GM23248 (cell line): Measurements from ENCODE around the gene RDH11. TPM values are rescaled to one million over a fixed set of nuclear protein-coding genes. Genes with fewer than 3 reads are reported as not detected.

ENCODE experiments used
- DNase-seq: peaks from one replicate; pipeline ENCODE4 v3.0.0-alpha.2; 2015
- H2AFZ ChIP-seq: fragments of 200-600 bp; sonication (generic); 2 replicates; pipeline ENCODE4 v1.6.1; 2016; ENCODE audit warnings: antibody characterized with exemption
- H3F3A ChIP-seq: fragments of 200-600 bp; sonication (generic); 2 replicates; pipeline ENCODE4 v1.6.1; 2016; ENCODE audit warnings: mild to moderate bottlenecking, antibody characterized with exemption, mixed run types; ENCODE audit not compliant: insufficient read depth
- H3K27ac ChIP-seq: fragments of 200-600 bp; sonication (generic); 2 replicates; pipeline ENCODE4 v1.5.1; 2016; ENCODE audit warnings: mild to moderate bottlenecking
- H3K27me3 ChIP-seq: fragments of 200-600 bp; sonication (generic); replicated peaks from 2 replicates; pipeline ENCODE4 v1.6.1; 2016; ENCODE audit warnings: mild to moderate bottlenecking; ENCODE audit not compliant: insufficient read depth
- H3K36me3 ChIP-seq: fragments of 200-600 bp; sonication (generic); 2 replicates; pipeline ENCODE4 v1.6.1; 2016; ENCODE audit warnings: low read depth, mild to moderate bottlenecking
- H3K4me1 ChIP-seq: fragments of 200-600 bp; sonication (generic); 2 replicates; pipeline ENCODE4 v1.6.1; 2016; ENCODE audit warnings: mild to moderate bottlenecking; ENCODE audit not compliant: insufficient read depth
- H3K4me2 ChIP-seq: fragments of 200-600 bp; sonication (generic); one replicate; pipeline ENCODE4 v1.6.1; 2016; ENCODE audit warnings: mild to moderate bottlenecking; ENCODE audit not compliant: unreplicated experiment
- H3K4me3 ChIP-seq: fragments of 200-600 bp; sonication (generic); 2 replicates; pipeline ENCODE4 v1.5.1; 2016; ENCODE audit warnings: mild to moderate bottlenecking
- H3K79me2 ChIP-seq: fragments of 200-600 bp; sonication (generic); 2 replicates; pipeline ENCODE4 v1.6.1; 2016; ENCODE audit warnings: mild to moderate bottlenecking; ENCODE audit not compliant: insufficient read depth
- H3K9ac ChIP-seq: fragments of 200-600 bp; sonication (generic); 2 replicates; pipeline ENCODE4 v1.6.1; 2016; ENCODE audit warnings: mild to moderate bottlenecking
- H3K9me2 ChIP-seq: fragments of 200-600 bp; sonication (generic); 2 replicates; pipeline ENCODE4 v1.6.1; 2016; ENCODE audit warnings: mixed run types, mild to moderate bottlenecking, moderate library complexity; ENCODE audit not compliant: insufficient read depth
- H3K9me3 ChIP-seq: fragments of 200-600 bp; sonication (generic); one replicate; pipeline ENCODE4 v1.6.1; 2017; ENCODE audit warnings: low read depth
- H4K20me1 ChIP-seq: fragments of 200-600 bp; sonication (generic); 2 replicates; pipeline ENCODE4 v1.6.0; 2016; ENCODE audit not compliant: insufficient read depth
- EZH2 ChIP-seq: fragments of 200-600 bp; sonication (generic); IDR thresholded peaks from 2 replicates; pipeline ENCODE4 v1.6.1; 2018; ENCODE audit warnings: antibody characterized with exemption, mild to moderate bottlenecking; ENCODE audit not compliant: insufficient read depth, poor library complexity, severe bottlenecking
- EZH2phosphoT487 ChIP-seq: fragments of 200-600 bp; sonication (generic); IDR thresholded peaks from 2 replicates; pipeline ENCODE4 v1.6.1; 2018; ENCODE audit warnings: antibody characterized with exemption, moderate library complexity, mild to moderate bottlenecking, low read depth; ENCODE audit not compliant: insufficient read depth
- WGBS, 2 experiments: methylation state at CpG; one replicate each; pipeline ENCODE4 v1.1.6; 2015 to 2017; ENCODE audit warnings: low lambda C conversion rate in 2 of 2, low coverage in 1 of 2; ENCODE audit errors: missing lambda C conversion rate in 2 of 2; 5-methylcytosine and 5-hydroxymethylcytosine counted together
- in situ Hi-C: fragments of 300-500 bp; cut with MboI; formaldehyde crosslinking; loops from 2 replicates; pipeline ENCODE4 v1.15.0; 2020
- polyA plus RNA-seq: library from polyadenylated mRNA; unstranded; fragments of >200 nt; fragmentation: Nextera tagmentation; extraction: Ambion mirVana; gene quantifications from 2 replicates; pipeline ENCODE4 v1.2.1, GENCODE V29; 2016
- total RNA-seq: library from RNA; depleted of rRNA; stranded (reverse); fragments of >200 nt; shearing (Covaris generic); gene quantifications from 2 replicates; pipeline ENCODE4 v1.2.3, GENCODE V29; 2014

The RDH11 gene
- total and polyA plus RNA-seq, 2 experiments from 2014 or later, result 56.7 to 59.1 TPM

- no peak for DNase-seq
- Histone ChIP-seq H3K4me3 (no peak overlapping the region), H3K27me3 (no peaks in the 10 kb centered on the region), H3K9ac (no peak overlapping the region), H3K4me1 (no peaks in the 10 kb centered on the region), H2AFZ (no peak overlapping the region), H4K20me1 (no peaks in the 10 kb centered on the region), H3K79me2 (0 out of 2 replicates have a peak, but pooled peaks cover 4% of the 10 kb centered on the region), H3K36me3 (peaks cover 23% of the 10 kb centered on the region), H3K9me2 (no peaks in the 10 kb centered on the region), H3K27ac (no peak overlapping the region), H3F3A (no peaks in the 10 kb centered on the region), H3K4me2 (no peak overlapping the region), H3K9me3 (no peaks in the 10 kb centered on the region)
- in situ Hi-C loops, result no loop called here
- WGBS, 2 experiments, result 96 to 98% methylated on average over 2 of the region's 2 CpGs
- no peak for TF ChIP-seq EZH2phosphoT487
- TF ChIP-seq EZH2, result no peak
Observed at GRCh38 chr14:67644428-67644827, 51.1 kb downstream of the RDH11 start.

- in situ Hi-C loops, result no loop called here
- Histone ChIP-seq H3K9me2 (no peaks in the 10 kb centered on the region), H3F3A (no peaks in the 10 kb centered on the region), H3K27ac (no peak overlapping the region), H3K4me3 (no peak overlapping the region), H3K9me3 (no peaks in the 10 kb centered on the region), H3K9ac (no peak overlapping the region), H3K27me3 (no peaks in the 10 kb centered on the region), H3K4me2 (no peak overlapping the region), H3K4me1 (no peaks in the 10 kb centered on the region), H3K79me2 (no peaks in the 10 kb centered on the region), H4K20me1 (no peaks in the 10 kb centered on the region), H2AFZ (no peak overlapping the region), H3K36me3 (peaks cover 18% of the 10 kb centered on the region)
- TF ChIP-seq EZH2phosphoT487, result no peak
- TF ChIP-seq EZH2, result no peak
- WGBS, 2 experiments, result 96 to 100% methylated on average over 1 of the region's 1 CpG
- no peak for DNase-seq
Observed at GRCh38 chr14:67643713-67644112, 51.9 kb downstream of the RDH11 start.

DNA sequence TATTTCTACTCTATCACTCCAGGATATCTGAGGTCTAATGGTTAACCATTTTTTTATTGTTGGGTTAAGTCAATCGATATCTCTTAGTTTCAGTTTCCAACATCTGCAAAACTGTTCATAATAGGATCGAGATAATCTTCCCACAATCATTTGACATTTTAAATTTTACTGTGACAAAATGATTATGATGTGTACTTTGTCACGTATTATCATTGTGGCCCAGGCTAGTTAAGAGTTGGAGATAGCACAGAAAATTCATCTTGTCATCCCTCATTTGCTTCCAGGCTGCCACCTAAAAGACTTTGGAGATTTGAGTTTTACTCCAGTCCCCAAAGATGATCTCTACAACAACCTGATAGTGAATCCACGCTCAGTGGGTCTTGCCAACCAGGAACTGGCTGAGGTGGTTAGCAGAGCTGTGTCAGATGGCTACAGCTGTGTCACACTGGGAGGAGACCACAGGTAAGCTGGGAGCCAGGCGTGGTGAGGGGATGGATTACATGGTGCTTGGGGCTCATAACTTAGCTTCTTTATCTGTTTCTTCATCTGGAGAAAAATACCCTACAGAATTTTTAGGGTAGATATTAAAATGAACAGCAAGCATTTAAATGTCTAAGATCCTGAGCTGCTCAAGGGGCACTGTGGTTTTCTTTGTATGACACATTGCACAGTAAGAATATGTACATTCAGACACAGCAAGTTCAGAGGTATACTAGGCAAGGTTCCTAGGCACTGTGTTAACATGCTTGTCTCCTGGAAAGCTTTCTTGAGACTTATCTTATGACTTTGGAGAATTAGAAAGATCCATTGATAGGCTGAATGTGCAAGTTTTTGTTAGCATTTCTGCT lies 53.4 kb downstream of the RDH11 start:
- H3K4me1 ChIP-seq, result no peaks in the 10 kb centered on the region
- no peaks in the 10 kb centered on the region for H3K79me2 ChIP-seq
- no peaks in the 10 kb centered on the region for H3K9me3 ChIP-seq
- no peaks in the 10 kb centered on the region for H3F3A ChIP-seq
- no peak overlapping the region for H2AFZ ChIP-seq
- no peak overlapping the region for H3K9ac ChIP-seq
- H3K4me2 ChIP-seq, result no peak overlapping the region
- no peak for DNase-seq
- H3K36me3 ChIP-seq, result peaks cover 10% of the 10 kb centered on the region; the same call in 1 of the 2 replicates
- no peaks in the 10 kb centered on the region for H3K27me3 ChIP-seq
- 88 to 89% methylated on average over 5 of the region's 5 CpGs for WGBS, 2 experiments
- no peak overlapping the region for H3K4me3 ChIP-seq
- no peaks in the 10 kb centered on the region for H3K9me2 ChIP-seq
- in situ Hi-C loops, result no loop called here
- no peak overlapping the region for H3K27ac ChIP-seq
- no peaks in the 10 kb centered on the region for H4K20me1 ChIP-seq
- TF ChIP-seq EZH2 (no peak), EZH2phosphoT487 (no peak)

- H3K9me3 ChIP-seq, result no peaks in the 10 kb centered on the region
- H4K20me1 ChIP-seq, result no peaks in the 10 kb centered on the region
- H3K4me2 ChIP-seq, result no peak overlapping the region
- no peak overlapping the region for H3K4me3 ChIP-seq
- H3K9ac ChIP-seq, result no peak overlapping the region
- H2AFZ ChIP-seq, result no peak overlapping the region
- no peaks in the 10 kb centered on the region for H3K27me3 ChIP-seq
- H3K79me2 ChIP-seq, result no peaks in the 10 kb centered on the region
- no peaks in the 10 kb centered on the region for H3F3A ChIP-seq
- 95 to 97% methylated on average over 1 of the region's 1 CpG for WGBS, 2 experiments
- no peak for TF ChIP-seq EZH2phosphoT487
- no peak for TF ChIP-seq EZH2
- no peaks in the 10 kb centered on the region for H3K9me2 ChIP-seq
- H3K4me1 ChIP-seq, result peaks cover 2% of the 10 kb centered on the region; the same call in 1 of the 2 replicates
- H3K27ac ChIP-seq, result no peak overlapping the region
- no peak for DNase-seq
- in situ Hi-C loops, result no loop called here
- H3K36me3 ChIP-seq, result peaks cover 5% of the 10 kb centered on the region; the same call in 1 of the 2 replicates
Observed at GRCh38 chr14:67641480-67641879, 54.1 kb downstream of the RDH11 start.
